Middle frontal gyrus (tissue), 1 donor: ENCODE data around the gene SNRPA1.

Experiments used
- DNase-seq: peaks from one replicate; pipeline ENCODE4 v3.0.0-alpha.2; 2015; ENCODE audit warnings: low spot score; ENCODE audit errors: extremely low spot score

The SNRPA1 gene

DNA sequence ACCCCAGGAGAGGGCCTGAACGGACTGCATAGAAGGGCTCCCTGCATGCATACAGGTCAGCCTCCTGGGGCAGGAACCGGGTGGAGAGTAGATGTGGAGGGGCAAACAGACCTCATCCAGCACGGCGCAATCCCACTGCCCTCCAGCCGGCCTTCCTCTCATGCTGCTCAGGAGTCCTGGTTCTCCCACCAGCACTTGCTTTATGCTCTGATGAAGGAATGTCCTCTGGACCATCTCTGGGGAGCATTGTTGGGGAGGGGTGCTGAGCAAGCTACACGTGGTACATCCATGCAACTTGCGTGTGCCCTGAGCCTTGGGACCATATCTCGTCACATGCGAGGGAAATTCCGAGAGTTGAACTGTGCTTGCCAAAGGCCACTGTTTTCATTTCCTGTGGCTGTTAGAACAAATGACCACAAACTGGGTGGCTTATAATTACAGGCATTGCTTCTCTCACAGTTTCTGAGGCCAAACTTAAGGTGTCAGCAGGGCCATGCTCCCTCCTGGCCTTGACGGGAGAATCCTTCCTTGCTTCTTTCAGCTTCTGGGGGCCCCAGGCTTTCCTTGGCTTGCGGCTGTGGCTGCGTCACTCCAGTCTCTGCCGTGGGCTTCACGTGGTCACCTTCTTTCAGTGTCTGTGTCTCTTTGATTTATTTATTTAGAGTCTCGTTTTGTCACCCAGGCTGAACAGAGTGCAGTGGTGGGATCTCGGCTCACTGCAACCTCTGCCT is 30.0 kb downstream of the SNRPA1 start:
- no peak for DNase-seq

DNA sequence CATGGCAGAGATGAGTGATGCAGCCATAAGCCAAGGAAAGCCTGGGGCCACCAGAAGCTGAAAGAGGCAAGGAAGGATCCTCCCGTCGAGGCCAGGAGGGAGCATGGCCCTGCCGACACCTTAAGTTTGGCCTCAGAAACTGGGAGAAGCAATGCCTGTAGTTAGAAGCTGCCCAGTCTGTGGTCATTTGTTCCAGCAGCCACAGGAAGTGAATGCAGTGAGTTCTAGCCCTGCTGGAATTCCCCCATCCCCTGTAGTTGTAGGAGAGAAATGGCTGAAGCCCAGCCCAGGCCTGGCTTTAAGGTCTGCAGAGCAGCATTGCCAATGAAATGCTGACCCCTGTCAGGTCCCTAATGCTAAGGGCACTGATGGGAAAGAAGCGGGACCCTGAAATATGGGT is 31.0 kb downstream of the SNRPA1 start:
- DNase-seq = no peak

DNA sequence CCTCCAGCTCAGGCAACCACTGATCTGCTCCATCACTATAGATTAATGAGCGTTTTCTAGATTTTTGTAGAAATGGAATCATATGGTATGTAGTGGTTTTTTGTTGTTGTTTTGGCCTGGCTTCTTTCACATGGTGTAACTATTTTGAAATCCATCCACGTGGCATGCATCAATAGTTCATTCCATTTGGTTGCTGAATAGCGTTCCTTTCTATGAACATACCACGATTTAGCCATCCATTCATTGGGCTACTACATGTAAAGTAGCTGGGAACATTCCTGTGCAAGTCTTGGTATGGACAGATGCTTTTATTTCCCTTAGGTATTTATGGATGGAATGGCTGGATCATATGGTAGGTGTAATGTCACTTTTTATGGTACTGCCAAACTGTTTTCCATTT is 32.5 kb downstream of the SNRPA1 start:
- DNase-seq = no peak

DNA sequence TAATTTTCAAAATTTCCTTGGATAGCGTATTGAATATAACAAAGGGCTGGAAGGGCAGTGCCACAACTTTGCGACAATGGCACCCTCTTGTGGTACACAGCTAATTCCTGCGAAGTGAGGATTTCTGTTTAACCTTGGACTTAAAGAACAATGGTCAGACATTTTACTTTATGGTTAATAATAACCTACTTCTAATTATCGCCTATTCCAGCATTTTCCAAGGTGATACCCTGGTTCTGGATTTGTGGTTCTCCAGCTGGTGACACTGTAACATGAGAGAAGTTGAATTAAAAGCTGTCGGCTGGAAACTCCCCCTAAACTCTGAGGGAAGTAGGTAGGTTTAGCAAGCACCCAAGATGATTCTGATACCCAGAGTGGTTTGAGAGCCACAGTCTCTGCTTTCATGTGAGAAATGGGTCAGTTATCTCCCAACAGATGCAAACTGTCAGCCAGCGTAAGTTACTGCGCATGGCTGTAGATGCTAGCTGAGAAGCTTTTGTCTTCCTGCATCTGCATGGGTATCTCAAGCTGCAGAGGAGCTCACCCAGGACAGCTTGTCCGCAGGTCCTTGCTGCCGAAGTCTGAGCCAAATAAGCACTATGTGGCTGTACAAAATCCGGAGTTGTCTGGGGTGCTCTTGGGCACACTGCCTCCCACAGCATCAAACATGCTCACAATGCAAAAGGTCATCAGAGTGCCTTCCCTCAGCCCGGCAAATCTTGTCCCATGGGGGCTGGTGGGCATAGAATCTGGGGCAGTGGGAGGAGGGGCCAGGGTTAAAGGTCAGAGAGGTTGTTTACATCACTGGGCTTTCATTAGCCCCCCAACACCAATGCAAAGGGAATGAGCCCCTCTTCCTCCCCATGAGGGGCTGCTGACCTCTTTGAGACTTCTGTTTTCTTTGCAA is 36.6 kb downstream of the SNRPA1 start:
- peak; percentile 61 for DNase-seq

DNA sequence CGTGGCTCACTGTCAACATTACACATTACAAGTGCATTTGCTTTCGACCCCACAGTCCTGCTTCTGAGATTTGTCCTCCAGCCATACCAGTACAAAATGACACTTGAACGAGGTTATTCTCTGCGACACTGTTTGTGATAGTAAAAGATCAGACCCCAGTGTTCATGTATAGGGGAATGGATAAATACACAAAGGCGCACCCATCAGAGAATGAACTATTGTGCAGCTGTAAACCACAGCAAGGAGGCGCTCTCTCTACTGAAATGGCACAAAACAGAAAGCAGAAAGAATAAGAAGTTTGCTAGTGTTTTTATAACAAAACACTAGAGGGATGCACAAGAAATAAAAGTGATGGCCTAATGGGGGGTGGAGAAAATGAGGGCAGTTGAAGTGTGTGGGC is 38.3 kb downstream of the SNRPA1 start:
- no peak for DNase-seq

DNA sequence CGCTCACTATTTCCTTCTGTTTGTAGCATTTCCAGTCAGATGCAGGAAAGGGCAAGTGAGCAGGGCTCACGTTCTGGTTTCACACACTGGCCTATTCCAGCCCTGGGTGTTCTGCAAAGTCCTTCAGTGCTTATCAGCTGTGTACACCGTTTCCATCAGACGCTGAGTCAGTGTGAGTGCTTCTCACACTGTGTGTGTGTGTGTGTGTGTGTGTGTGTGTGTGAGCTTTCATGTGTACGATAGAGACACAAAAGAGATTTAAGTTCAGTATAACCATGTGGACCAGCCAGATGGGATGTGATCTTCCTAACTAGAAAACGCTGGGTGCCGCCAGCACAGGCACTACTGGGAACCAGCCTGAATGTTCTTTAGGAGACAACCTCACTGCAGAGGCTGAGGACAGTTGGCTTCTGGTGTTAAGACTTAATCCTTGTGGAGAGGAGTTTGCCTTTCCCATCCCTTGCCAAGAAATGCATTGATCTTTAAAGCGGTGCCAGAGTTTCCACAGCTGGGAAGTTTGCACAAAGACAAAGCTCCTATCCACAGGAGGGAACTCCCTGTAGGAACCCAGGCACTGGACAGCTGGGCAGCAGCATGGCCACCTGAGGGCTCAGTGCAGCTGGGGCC is 39.3 kb downstream of the SNRPA1 start:
- DNase-seq = no peak

DNA sequence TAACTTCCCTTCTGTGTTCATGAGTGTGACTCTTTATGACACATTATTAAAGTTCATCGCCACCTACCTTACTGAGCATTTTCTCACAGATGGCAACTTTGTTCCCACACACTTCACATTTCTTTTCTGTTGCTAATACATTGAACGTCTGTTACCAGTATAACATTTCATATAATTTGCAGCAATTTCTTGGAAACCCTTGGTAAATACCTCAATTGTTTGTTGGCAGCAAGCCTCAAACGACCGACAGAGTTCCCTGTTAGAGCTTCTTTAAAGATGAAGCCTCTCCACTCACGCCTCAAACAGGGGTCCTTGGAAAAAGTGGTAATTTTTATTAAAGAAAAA is 40.0 kb downstream of the SNRPA1 start:
- DNase-seq = no peak

DNA sequence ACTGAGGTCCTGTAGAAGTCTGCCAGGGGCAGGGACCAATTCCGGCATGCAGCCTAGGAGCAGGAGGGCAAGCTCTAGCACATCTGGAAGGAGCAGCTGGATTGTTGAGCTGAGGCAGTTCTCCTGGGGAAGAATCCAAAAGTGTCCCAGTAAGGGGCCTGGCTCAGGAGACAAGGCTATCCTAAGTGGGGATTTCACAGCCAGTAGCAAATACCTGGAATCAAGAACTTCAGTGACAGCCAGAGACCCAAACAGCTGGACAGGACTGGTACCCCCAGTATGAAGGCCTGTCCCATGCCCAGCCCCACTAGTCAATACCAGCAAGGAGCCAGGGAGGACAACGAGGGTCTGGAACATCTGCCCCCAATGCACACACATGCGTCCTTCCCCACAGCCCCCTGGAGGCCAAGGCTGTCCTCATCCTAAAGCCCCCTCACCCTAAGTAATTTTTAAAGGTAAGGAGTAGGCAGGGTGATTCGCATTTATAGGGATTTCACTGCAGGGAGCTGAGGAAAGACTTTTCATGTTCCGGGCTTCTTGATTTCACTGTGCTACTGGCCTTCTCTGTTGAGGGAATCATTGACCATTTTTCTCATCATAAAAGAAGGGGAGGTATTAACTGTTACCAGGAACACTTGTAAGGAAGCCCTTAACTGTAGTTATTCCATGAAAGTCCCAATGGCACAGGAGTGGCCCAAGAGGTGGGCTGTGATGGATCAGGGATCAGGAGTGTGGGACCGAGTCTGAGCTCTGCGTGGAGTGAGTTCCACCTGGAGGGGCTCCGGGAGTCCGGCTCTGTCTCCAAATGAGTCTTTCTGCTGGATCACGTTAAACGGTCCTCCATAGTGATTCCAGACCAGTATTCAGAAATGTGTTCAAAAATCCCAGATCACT is 40.6 kb downstream of the SNRPA1 start:
- no peak for DNase-seq

DNA sequence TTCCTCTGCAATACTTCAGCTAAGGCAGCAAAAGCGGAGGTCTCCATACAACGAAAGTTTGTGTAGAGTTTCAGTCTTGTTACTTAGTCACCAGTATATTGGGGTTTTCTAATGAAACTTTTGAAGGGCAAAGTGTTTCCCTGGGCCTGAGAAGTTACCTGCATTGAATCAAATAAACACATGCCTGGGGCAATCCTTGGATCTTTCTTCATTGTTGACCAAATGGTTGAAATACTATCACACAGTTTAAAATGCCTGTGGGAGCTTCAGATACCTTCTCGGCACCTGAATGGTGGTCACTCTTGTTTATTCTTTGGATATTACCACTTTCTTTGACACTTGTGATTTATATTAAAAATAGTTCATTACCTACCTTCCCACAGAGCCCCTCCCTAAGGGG is 42.2 kb downstream of the SNRPA1 start:
- no peak for DNase-seq

DNA sequence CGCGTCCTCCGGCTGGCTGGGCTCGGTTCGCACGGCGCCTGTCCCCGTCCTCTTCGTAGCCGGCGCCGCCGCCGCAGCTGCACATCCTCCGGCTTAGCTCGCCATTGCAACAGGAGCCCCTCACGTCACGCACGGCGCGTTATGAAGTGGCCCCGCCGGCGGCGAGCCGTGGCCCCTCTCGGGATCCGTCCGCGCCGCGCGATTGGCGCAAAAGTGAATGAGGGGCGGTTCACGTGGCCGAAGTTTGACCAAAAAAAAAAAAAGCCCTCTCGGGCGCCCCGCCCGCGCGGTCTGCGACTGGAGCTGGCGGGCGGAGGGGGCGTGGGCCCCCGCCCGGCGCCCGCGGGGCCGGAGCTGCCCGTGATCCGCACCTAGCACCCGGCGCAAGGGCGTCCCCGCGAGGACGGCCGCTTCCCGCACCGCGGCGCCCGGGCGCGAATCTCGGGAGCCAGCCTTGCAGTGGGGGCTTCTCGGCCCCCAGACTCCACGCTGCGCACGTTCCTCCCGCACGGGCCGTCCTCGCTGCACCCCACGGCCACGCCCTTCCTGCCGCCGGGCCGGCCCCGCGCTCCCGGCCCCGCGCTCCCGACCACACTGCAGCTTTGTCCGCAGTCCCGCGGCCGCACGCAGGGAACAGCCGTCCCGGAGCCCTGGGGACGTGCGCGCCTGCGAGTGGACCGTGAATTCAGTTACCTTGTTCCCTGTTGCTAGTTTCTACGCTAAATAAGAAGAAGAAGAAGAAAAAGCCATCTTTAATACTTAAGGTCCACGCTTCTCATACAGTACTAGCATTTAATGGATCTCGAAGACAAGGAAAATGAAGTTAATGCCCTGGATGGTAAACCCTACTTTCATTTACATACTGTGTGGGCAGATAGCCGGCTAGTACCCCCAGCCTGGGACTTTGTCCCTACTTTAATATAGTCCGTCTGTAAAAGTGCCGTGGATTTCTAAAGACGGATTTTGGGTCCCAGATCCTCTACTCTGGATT is 42.9 kb downstream of the SNRPA1 start, which contains the start of gene CHSY1:
CHSY1 (minus strand) TSS at position 219 of the 991 bp plus-strand sequence. CDS start 592 bp downstream, outside the sequence.
- peak; percentile 86 for DNase-seq

DNA sequence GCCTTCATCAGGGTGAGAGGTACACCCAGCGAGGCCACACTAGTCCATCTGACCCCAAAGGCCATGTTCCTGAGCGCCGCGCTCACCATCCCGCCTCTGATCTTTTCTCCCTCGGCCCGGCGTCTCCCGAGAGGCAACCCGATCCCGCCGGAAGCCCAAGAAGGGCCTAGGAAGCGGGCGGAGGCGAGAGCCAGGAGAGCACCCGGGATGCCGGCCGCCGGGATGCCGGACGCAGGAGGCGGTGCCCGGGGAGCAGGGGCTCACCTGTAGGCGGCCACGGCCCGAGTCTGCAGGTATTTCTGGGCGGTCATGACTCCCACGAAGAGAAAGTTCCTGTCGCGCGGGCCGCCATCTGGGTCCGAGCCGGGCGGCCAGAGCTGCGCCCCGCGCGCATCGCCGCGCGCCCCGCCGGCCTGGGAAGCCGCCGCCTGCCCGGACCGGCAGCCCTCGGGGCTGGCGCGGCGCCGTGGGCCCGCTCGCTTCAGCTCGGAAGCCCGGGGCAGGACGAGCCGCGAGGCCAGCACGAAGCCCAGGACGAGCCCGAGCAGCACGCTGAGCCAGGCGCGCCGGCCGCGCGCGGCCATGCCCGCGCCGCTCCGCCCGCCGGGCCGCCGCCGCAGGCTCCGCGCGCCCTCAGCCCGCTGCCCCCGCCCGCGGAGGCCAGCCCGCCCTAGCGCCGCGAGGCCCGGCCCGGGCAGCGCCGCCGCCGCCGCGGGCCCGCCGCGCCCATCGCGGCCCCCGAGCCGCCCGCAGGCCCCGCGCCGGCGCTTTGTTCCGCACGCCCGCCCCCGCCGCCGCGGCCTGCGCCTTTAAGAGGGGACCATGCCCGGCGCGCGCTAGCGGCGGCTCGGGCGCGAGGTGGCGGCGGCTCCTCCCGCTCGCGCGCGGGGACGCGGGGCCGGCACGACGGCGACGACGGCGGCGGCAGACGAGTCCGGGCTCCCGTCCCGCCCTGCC is 43.9 kb downstream of the SNRPA1 start:
- no peak for DNase-seq

DNA sequence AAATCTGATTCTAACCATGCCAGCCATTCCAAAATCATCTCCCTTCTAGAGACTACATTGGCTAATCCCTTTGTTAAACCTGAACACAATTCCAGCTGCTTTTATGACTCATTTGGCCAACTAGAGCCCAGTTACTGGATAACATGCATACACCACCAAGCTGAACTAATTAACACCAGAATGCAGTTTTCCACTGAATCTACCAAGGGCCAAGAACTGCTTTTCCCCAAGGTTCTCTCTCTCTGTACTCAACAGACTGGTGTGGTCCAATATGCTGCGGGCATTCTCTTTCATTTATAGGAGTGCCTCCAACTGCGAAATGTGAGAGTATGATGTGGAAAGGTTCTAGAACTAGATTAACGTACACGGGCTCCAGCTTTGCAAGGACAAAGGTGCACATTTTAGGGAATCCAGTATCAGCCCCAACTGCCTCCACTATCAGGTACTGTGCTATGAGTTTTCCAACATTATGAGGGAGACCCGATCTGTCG is 44.7 kb downstream of the SNRPA1 start:
- DNase-seq = no peak

DNA sequence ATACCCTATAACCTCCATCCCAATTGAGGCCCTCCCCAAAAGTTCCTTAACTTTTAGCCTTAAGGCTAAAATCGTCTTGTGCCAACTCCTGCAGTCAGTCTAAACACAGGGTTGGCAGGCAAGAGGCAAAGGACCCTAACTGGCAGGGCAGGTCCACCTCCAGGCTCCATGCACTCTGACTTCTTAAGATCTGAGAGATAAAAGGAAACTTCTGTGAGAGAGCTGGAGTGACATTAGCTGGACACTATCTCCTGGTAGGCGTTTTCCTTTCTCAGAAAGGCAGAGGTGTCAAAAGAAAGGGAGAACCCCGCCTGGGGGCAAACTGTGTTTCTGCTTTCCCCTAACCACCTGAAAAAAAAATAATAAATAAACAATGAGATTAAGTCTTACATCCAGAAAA is 46.8 kb downstream of the SNRPA1 start:
- DNase-seq = no peak

DNA sequence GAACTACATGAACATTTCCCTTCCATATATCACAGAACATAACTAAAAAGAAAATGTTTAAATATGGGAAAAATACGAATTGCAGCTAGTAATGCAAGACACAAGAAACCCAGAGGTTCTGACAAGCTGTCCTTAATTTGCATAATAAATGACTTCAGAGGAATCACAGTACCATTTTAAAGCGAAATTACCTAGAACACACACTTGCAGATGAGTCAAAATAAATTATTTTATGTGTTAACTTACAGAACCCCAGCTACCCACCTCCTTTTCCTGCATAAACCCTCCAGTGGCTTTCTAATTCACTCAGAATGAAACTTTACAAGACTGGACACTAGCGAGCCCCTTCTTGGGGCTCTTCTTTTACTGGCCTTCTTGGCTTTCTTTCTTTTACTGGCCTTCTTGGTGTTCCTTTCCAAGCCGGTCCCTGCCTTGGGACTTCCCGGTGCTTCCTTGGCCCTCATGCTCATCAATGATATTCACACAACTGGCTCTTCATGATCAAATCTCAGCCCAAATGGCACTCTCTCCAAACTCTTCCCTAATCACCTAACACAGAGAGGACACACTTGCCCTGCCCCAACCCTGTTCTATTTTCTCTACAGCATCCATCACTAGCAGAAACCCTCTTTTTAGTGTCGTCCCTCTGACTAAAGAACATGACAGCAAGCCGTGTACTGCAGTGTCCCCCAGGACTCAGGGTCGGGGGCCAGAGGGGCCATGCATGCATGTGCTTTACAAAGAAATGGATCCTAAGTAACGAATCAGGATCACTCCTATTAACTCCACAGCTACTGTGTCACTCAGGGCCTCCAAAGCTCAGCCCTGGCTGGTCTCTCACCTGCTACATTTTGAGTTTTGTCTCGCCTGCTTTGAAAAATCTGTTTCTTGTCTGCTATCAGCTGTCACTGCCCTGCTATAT is 48.0 kb downstream of the SNRPA1 start:
- no peak for DNase-seq

DNA sequence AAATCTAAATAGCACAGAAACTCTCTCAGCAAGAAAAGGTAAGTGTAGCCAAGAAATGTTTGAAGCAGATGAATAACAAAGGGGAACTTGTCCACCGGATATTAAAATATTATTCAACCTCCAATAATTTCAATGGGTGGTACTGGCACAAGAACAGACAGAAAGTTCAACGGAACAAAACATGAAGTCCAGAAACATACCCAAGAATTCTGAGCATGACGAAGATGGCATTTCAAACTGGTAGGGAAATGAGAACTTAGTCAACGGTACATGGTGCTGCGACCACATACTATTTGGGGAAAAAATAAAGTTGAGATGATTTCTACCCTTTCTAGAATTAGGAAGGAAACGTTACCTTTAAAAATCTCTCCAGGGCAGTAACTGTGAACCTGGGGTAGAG is 48.7 kb downstream of the SNRPA1 start:
- no peak for DNase-seq

DNA sequence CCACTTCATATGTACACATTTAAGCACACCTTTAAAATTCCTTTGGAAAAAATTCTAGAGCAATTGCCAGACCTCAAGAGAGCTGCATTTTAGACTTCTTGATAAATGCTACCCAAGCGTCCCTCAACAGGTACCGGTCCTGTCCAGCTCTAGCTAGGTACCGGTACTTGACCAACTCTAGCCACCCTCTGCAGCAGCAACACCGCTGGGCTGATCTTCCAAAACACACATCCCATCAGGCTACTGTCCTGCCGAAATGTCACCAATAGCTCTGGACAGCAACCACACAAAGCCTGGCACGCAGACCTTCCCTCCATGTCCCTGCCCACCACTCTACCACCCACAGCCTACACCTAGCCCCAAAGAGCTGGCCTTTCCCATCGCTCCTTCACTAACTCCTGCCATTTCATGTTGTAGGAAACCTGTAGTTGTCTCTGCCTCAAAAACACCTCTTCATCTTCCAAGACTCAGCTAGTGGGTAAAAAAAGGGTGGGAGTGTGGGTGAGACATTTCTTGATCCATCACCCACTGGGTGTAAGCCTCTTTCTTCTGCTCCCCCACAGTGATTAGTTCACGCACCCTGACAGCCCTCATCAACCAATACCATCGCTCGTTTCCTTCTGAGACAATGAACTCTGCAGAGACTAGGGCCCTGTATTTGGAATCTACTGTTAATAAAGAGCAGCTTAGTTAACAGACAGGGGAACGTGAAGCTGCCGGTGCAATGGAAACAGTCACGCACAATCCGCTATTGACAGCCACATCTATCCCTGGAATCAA is 50.0 kb downstream of the SNRPA1 start:
- DNase-seq = no peak
